NCI-H1048 (cell line): ENCODE data around the gene MNX1.

Source experiments
- DNase-seq: peaks from one replicate; lab custom pipeline; 2025; lab: John Stamatoyannopoulos, UW

MNX1 gene

GRCh38 chr7:157032644-157033482 lies 22.4 kb upstream of the MNX1 start:
- no peak for DNase-seq

- no peak for DNase-seq
Measured at GRCh38 chr7:157032128-157032527, 21.7 kb upstream of the MNX1 start.

GRCh38 chr7:157028199-157028903 lies 17.9 kb upstream of the MNX1 start:
- DNase-seq = no peak

GRCh38 chr7:157027568-157028198 lies 17.2 kb upstream of the MNX1 start:
- DNase-seq = no peak

- DNase-seq = no peak
Measured at GRCh38 chr7:157024716-157025115, 14.3 kb upstream of the MNX1 start.

- DNase-seq = no peak
Measured at GRCh38 chr7:157023589-157023905, 13.1 kb upstream of the MNX1 start.

GRCh38 chr7:157022681-157023588 lies 12.5 kb upstream of the MNX1 start:
- no peak for DNase-seq

- DNase-seq = no peak
Measured at GRCh38 chr7:157021871-157022680, 11.6 kb upstream of the MNX1 start.

GRCh38 chr7:157021071-157021870 lies 10.8 kb upstream of the MNX1 start:
- DNase-seq = no peak

GRCh38 chr7:157020514-157021070 lies 10.1 kb upstream of the MNX1 start:
- no peak for DNase-seq

GRCh38 chr7:157019718-157020451 lies 9.4 kb upstream of the MNX1 start:
- DNase-seq = no peak

- DNase-seq = no peak
Measured at GRCh38 chr7:157018997-157019608, 8.6 kb upstream of the MNX1 start.

- DNase-seq = no peak
Measured at GRCh38 chr7:157018328-157018996, 8.0 kb upstream of the MNX1 start.

- DNase-seq = no peak
Measured at GRCh38 chr7:157017603-157018327, 7.3 kb upstream of the MNX1 start.

- no peak for DNase-seq
Measured at GRCh38 chr7:157017149-157017548, 6.7 kb upstream of the MNX1 start.

GRCh38 chr7:157016352-157017041 lies 6.0 kb upstream of the MNX1 start:
- no peak for DNase-seq

GRCh38 chr7:157016024-157016351 lies 5.5 kb upstream of the MNX1 start:
- DNase-seq = no peak
